HG03025 (cell line): Measurements from ENCODE around the gene POLR2A.
A peak's percentile ranks its signal among the peaks of the same experiment; 100 is the strongest.
"Not testable (repeated sequence)": the region's sequence is repeated elsewhere in the genome, so short reads cannot be mapped to it uniquely, and the experiment has no call there.

Experiments
- ATAC-seq: cut with Tn5 transposase; IDR thresholded peaks from one replicate; pipeline ENCODE4 v1.9.1; 2021; ENCODE audit warnings: mild to moderate bottlenecking, moderate library complexity; ENCODE audit not compliant: unreplicated experiment, low FRiP score

POLR2A gene

DNA sequence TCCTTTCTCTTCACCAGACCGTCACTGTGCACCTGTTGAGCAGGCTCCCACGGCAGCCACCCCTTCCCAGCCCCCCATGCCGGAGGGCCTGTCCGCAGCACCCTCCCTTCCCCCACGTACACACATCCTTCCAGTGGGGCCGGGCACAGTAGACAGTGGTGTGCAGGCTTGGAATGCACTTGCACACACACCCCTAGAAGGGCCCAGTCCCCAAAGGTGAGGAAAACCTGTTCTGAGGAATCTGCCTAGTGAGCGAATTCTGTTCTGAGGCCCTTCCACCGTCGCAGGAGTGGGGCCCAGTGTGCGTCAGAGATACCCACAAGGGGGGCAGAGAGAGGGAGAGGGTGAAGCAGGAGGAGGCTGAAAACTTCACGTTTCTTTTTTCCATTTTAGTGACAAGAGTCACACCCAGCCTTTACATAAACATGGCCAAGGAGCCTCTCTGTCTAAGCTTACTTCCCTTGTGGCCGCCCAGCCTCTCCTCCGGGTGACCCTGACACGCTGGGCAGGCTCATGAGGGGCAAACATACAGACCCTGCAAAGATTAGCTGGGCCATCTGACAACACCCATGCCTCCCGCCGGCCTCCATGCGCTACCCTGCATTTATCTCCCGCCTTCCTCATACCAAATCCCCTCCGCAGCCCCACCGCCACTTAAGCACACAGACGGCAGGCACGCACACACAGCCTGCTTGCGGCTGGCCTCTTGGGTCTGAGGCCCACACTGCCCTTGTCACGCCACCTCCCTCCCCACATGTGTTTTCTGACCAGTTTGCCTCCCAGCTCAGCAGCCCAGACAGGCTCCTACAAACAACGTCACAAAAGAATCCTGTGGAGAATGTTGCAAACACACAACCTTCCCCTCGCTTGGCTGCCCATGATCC is 6.5 kb upstream of the POLR2A start:
- ATAC-seq = no peak

GRCh38 chr17:7478276-7479212 is 5.6 kb upstream of the POLR2A start:
- no peak for ATAC-seq

DNA sequence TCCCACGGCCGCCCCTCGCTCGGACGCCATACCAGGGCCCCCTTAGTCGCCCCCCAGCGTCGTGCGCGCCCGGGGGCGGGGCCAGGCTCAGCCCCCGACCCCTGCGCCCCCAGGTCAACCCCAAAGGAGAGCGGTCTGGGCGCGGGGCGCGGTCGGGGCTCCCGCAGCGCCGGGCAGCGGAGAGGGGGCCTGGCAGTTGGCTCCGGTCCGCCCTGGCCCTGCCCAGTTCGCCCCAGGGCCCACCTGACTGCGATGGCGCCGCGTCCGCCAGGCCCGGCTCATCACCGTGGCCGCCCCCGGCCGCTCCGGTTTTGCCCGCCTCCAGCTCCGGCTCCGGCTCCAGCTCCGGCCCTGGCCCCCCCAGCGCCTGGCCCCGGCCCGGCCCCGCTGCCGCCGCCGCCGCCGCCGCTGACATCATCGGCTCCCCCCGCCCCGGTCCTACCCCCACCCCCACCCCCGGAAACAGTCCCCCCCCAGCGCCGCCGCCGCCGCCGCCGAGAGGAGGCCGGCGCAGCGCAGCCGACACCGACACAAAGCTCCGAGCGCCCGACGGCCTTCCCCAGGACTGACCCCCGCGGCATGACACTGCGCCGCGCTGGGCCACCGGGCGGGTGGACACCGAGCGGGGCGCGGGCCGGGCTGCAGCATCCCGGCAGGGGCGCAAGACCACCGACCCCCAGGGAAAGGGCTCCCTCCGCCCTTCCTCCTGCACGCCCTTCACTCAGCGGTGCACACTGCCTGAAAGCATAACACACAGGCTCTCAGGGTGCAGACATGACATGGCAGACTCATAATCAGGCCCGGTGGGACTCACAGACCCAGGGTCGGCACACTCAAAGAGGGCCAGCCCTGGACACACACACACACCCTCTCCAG is 4.7 kb upstream of the POLR2A start, which contains the start of gene ZBTB4:
ZBTB4 (minus strand) TSS at position 419 of the 876 bp plus-strand sequence. CDS start 12,830 bp downstream, outside the sequence.
- ATAC-seq = no peak

GRCh38 chr17:7480089-7480384 is 4.1 kb upstream of the POLR2A start:
- no peak for ATAC-seq

- ATAC-seq = not testable (repeated sequence)
These were observed 2.9 kb upstream of the POLR2A start, which contains the start of gene SLC35G6 for GRCh38 chr17:7481275-7481674. TSS of gene SLC35G6 (plus strand) at chr17:7481446. CDS start at chr17:7481517, 71 bp downstream.

- ATAC-seq = not testable (repeated sequence)
These were observed 2.1 kb upstream of the POLR2A start for GRCh38 chr17:7481842-7482741.

- ATAC-seq = not testable (repeated sequence)
These were observed 1.5 kb upstream of the POLR2A start for GRCh38 chr17:7482742-7483088.

DNA sequence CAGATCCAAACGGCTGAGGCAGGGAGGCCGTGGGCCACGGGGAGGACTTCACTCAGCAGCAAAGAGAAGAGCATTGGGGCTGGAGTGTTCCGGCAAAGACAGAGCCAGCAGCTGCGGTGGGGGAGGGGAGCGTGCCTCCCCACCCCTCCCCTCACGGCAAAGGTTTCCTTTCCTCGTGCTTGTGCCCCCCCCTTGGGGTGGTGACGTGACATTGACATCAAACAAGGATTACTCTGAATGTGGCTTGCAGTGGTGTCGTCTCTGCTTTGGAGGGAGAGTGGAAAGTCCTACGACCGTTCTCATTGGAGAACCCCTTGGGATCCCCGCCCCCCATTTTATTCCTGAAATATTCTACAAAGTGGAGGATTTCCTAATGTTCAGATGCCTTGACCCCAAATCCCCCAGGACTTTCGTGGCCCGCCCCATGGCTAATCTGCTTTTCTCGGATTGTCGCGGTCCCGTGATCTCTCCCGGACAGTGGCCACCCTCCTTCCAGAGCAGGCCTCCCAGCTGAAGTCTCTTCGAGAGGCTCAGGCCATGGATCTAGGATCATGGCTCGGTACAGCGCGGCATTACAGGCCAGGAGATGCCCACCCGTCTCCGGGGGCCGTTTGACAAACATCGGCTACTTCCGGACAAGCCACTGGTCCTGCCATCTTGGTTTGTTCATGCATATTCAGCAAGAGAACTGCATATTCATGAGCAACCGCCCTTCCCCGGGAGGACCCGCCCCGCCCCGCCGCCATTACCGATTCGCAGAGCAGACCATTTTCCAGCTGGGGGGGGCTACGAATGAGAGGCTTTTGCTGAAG is 705 bp upstream of the POLR2A start:
- ATAC-seq = peak; percentile 24

GRCh38 chr17:7484919-7485377 is 782 bp downstream of the POLR2A start:
- no peak for ATAC-seq

GRCh38 chr17:7486181-7486580 is 2.0 kb downstream of the POLR2A start:
- no peak for ATAC-seq

DNA sequence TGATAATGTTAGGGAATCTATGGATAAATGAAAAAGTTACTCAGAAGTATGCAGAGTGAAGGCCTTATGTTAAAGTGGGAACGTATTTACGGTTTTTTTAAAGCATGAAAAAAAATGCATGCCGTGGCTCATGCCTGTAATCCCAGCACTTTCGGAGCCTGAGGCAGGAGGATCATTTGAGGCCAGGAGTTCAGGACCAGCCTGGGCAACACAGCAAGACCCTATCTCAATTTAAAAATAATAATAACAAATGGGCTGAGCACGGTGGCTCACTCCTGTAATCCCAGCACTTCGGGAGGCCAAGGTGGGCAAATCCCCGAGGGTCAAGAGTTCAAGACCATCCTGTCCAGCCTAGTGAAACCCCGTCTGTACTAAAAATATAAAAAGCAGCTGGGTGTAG is 6.0 kb downstream of the POLR2A start:
- ATAC-seq = no peak

- no peak for ATAC-seq
These were observed 7.4 kb downstream of the POLR2A start for GRCh38 chr17:7491583-7491982.

DNA sequence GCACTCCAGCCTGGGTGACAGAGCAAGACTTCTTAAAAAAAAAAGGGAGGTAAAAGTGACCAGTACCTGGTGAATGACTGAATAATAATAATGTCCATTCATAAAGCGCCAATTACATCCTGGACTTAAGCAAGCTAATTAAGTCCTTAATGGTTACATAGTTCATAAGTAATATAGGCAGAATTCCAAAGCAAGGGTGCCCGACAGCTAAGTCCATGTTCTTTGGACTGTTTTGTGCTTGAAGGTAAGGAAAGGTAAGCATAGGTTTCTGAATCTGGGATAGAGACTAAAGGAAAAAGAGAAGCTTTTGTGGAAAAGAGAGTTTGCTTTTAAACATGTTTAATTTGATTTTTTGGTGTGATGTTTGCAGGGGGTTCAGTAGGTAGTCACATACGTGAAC is 9.8 kb downstream of the POLR2A start:
- no peak for ATAC-seq

GRCh38 chr17:7495906-7496434 is 11.8 kb downstream of the POLR2A start:
- ATAC-seq = no peak

DNA sequence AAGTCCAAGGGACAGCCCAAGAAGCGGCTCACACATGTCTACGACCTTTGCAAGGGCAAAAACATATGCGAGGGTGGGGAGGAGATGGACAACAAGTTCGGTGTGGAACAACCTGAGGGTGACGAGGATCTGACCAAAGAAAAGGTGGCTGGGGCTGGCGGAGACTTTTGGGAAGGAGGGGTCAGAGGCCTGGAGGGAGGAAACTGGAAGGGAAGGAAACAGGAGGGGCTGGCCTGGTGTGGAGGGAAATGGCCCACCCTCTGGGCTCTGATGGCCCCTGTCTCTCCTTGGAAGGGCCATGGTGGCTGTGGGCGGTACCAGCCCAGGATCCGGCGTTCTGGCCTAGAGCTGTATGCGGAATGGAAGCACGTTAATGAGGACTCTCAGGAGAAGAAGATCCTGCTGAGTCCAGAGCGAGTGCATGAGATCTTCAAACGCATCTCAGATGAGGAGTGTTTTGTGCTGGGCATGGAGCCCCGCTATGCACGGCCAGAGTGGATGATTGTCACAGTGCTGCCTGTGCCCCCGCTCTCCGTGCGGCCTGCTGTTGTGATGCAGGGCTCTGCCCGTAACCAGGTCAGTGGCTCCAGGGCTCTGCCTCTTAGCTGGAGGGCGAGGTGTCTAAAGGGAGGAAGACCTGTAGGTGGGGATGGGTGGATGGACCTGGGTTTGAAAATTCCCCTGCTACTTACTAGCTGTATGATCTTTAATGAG is 12.5 kb downstream of the POLR2A start:
- no peak for ATAC-seq

GRCh38 chr17:7497228-7497627 is 13.1 kb downstream of the POLR2A start:
- ATAC-seq = no peak

- no peak for ATAC-seq
These were observed 13.5 kb downstream of the POLR2A start for GRCh38 chr17:7497636-7498035.

DNA sequence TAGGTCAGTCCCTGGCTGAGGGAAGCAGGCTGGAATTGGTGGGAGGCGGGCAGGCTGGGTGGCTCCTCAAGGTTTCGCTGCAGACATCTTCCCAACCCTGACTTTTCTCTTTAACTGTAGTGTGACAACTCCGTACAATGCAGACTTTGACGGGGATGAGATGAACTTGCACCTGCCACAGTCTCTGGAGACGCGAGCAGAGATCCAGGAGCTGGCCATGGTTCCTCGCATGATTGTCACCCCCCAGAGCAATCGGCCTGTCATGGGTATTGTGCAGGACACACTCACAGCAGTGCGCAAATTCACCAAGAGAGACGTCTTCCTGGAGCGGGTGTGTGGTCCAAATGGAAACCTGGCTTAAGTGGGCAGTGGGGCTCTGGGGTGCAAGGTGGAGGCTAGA is 15.0 kb downstream of the POLR2A start:
- no peak for ATAC-seq
